Testis (tissue), 2 donors: ENCODE data around the gene DYNC1I1.

Experiments used
- POLR2A ChIP-seq: fragments of 450-650 bp; IDR thresholded peaks from one replicate; pipeline ENCODE4 v1.6.1; 2017; ENCODE audit warnings: antibody characterized with exemption, mild to moderate bottlenecking, moderate library complexity
- TF ChIP-seq, protein P1 (sequence below), 3 experiments: fragments of 450-650 bp in 2 of 3; fragments of 200-600 bp in 1 of 3; sonication (generic) in 1 of 3; IDR thresholded peaks; one replicate each; pipeline ENCODE4 v1.5.1; 2016 to 2019; ENCODE audit warnings: antibody characterized with exemption in 3 of 3, mild to moderate bottlenecking in 2 of 3, moderate library complexity in 1 of 3

DNA sequence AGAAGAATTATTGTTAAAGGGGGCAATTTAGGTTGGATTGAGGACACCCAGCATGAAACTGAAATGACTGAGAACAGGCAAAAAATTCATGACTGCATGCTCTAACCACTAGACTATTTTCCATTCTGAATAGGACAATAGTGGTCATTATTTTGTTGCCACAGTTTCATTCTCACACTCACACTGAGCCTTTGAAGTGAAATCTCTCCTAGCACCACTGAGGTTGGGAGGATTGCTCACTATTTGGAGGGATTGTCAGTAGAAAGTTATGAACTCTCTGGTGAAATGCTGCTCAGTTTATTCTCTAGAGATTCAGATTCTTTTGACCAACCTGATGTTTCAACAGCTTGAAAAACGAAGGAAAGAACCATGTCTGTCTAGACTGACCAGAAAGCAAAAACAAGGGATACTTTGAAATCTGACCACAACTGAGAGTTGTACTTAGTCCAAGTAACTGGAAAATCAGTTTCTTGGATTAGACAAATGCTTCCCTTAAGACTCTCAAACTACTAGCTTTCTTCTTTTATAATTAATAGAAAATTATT lies 191.2 kb downstream of the DYNC1I1 start:
- TF ChIP-seq, protein P1, sequence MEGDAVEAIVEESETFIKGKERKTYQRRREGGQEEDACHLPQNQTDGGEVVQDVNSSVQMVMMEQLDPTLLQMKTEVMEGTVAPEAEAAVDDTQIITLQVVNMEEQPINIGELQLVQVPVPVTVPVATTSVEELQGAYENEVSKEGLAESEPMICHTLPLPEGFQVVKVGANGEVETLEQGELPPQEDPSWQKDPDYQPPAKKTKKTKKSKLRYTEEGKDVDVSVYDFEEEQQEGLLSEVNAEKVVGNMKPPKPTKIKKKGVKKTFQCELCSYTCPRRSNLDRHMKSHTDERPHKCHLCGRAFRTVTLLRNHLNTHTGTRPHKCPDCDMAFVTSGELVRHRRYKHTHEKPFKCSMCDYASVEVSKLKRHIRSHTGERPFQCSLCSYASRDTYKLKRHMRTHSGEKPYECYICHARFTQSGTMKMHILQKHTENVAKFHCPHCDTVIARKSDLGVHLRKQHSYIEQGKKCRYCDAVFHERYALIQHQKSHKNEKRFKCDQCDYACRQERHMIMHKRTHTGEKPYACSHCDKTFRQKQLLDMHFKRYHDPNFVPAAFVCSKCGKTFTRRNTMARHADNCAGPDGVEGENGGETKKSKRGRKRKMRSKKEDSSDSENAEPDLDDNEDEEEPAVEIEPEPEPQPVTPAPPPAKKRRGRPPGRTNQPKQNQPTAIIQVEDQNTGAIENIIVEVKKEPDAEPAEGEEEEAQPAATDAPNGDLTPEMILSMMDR (IDR thresholded peaks at IDR 0.05) = no peak
- no peak for TF ChIP-seq POLR2A
